ENCODE measurements around the gene ZFYVE28. TPM values are rescaled to one million over a fixed set of nuclear protein-coding genes. Genes with fewer than 3 reads are reported as not detected.

ZFYVE28 gene
- total and polyA plus RNA-seq, 10 of the 15 experiments (the other 5 are each of a cell fraction or from before 2014, with no cell fraction given): 0.06 to 1.9 (median 0.22) TPM; not detected in 1

GRCh38 chr4:2412885-2413716, 5.3 kb downstream of the ZFYVE28 start (continued):
- TF ChIP-seq NRF1 (conservative IDR thresholded peaks at IDR 0.05; ENCODE audit: low read depth, low read length) (no peak), TCF12 (IDR thresholded peaks at IDR 0.05; ENCODE audit: low read depth, low read length) (0 out of 2 replicates have a peak, but pooled peaks have one; percentile 6), SRF (IDR thresholded peaks at IDR 0.05; ENCODE audit: low read depth in 2 of 2, low read length in 2 of 2) (no peak), CHD1 (IDR thresholded peaks at IDR 0.05; ENCODE audit: low read depth, low read length) (0 out of 2 replicates have a peak, but pooled peaks have one; percentile 35), GABPA (IDR thresholded peaks at IDR 0.05; ENCODE audit: low read depth) (no peak), STAT1 (conservative IDR thresholded peaks at IDR 0.05) (0 out of 2 replicates have a peak, but pooled peaks have one; percentile 11), CEBPZ (IDR thresholded peaks at IDR 0.05; ENCODE audit: low read depth, low read length) (no peak), ELK1 (IDR thresholded peaks at IDR 0.05; ENCODE audit: low read depth, low read length) (no peak), E4F1 (IDR thresholded peaks at IDR 0.05; ENCODE audit: borderline replicate concordance, partially characterized antibody) (no peak), CREM (IDR thresholded peaks at IDR 0.05; ENCODE audit: low read depth) (peak; percentile 68), ZSCAN29 (IDR thresholded peaks at IDR 0.05) (no peak), ZZZ3 (IDR thresholded peaks at IDR 0.05; ENCODE audit: control insufficient read depth, insufficient read length, low read depth) (no peak), LARP7 (IDR thresholded peaks at IDR 0.05) (no peak; the same call in 1 of the 2 replicates), CTCF (IDR thresholded peaks at IDR 0.05 in 2 of 3, conservative IDR thresholded peaks at IDR 0.05 in 1 of 3; ENCODE audit: control insufficient read depth in 2 of 3, extremely low read depth in 1 of 3, insufficient read depth in 1 of 3, low read depth in 3 of 3, low read length in 3 of 3) (peak in 2 of 3 experiments; percentile 31 to 42; a peak in 3 of 6 replicates), ZNF687 (IDR thresholded peaks at IDR 0.05) (peak; percentile 68; the same call in 1 of the 2 replicates)

All from GM12878 (cell line).